ENCODE data around the gene GNG7.
"Not testable (repeated sequence)": the region's sequence is repeated elsewhere in the genome, so short reads cannot be mapped to it uniquely, and the experiment has no call there.

DNA sequence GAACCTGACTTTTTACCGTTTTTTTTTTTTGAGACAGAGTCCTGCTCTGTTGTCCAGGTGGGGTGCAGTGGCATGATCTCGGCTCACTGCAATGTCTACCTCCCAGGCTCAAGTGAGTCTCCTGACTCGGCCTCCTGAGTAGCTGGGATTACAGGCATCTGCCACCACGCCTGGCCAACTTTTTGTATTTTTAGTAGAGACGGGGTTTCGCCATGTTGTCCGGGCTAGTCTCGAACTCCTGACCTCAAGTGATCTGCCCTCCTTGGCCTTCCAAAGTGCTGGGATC lies 232.6 kb downstream of the GNG7 start:
- TF ChIP-seq, protein P1, sequence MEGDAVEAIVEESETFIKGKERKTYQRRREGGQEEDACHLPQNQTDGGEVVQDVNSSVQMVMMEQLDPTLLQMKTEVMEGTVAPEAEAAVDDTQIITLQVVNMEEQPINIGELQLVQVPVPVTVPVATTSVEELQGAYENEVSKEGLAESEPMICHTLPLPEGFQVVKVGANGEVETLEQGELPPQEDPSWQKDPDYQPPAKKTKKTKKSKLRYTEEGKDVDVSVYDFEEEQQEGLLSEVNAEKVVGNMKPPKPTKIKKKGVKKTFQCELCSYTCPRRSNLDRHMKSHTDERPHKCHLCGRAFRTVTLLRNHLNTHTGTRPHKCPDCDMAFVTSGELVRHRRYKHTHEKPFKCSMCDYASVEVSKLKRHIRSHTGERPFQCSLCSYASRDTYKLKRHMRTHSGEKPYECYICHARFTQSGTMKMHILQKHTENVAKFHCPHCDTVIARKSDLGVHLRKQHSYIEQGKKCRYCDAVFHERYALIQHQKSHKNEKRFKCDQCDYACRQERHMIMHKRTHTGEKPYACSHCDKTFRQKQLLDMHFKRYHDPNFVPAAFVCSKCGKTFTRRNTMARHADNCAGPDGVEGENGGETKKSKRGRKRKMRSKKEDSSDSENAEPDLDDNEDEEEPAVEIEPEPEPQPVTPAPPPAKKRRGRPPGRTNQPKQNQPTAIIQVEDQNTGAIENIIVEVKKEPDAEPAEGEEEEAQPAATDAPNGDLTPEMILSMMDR (IDR thresholded peaks at IDR 0.05; ENCODE audit: borderline replicate concordance, extremely low read depth, low read length, poor library complexity, severe bottlenecking) = not testable (repeated sequence)
- TF ChIP-seq EZH2 (IDR thresholded peaks at IDR 0.05; ENCODE audit: borderline replicate concordance, low read depth, low read length, severe bottlenecking) = not testable (repeated sequence)
